Fibroblast of mammary gland (primary cell): ENCODE results near the gene ZSWIM3.
A peak's percentile ranks its signal among the peaks of the same experiment; 100 is the strongest.

Source experiments
- DNase-seq: peaks from one replicate; pipeline ENCODE4 v3.0.0-alpha.2; 2010; ENCODE audit warnings: low read depth
- H3K4me3 ChIP-seq: 2 replicates; pipeline ENCODE4 v1.5.1; 2011; ENCODE audit warnings: low read depth, mild to moderate bottlenecking, low read length, moderate library complexity; ENCODE audit not compliant: control insufficient read depth
- CTCF ChIP-seq: conservative IDR thresholded peaks from 2 replicates; pipeline ENCODE4 v1.5.1; 2011; ENCODE audit warnings: low read depth, low read length, inconsistent platforms; ENCODE audit not compliant: control insufficient read depth, insufficient read depth

Gene ZSWIM3

GRCh38 chr20:45882469-45883099, 25.2 kb downstream of the ZSWIM3 start:
- TF ChIP-seq CTCF = no peak
- no peak for DNase-seq

GRCh38 chr20:45883100-45883469, 25.7 kb downstream of the ZSWIM3 start:
- no peak for DNase-seq
- no peak overlapping the region for H3K4me3 ChIP-seq
- no peak for TF ChIP-seq CTCF

More at GRCh38 chr20:45882469-45883099, 25.2 kb downstream of the ZSWIM3 start:
- no peak overlapping the region for H3K4me3 ChIP-seq

GRCh38 chr20:45886590-45887345, 29.4 kb downstream of the ZSWIM3 start:
- no peak for DNase-seq
- no peak overlapping the region for H3K4me3 ChIP-seq
- no peak for TF ChIP-seq CTCF

- H3K4me3 ChIP-seq = no peak within 1 kb of the TSS
- TF ChIP-seq CTCF = no peak
- no peak for DNase-seq
Measured at GRCh38 chr20:45887346-45887715, 29.9 kb downstream of the ZSWIM3 start, which contains the start of gene SPATA25. Gene SPATA25, minus strand, starts transcription at chr20:45887622. Its CDS starts 32 bp downstream, at chr20:45887590.

- TF ChIP-seq CTCF = no peak
- DNase-seq = no peak
- no peak overlapping the region for H3K4me3 ChIP-seq
Measured at GRCh38 chr20:45888681-45889080, 31.3 kb downstream of the ZSWIM3 start.

GRCh38 chr20:45890077-45890984, 32.9 kb downstream of the ZSWIM3 start:
- peak; percentile 72 for TF ChIP-seq CTCF
- peak overlapping the region; percentile 73 for H3K4me3 ChIP-seq
- peak; percentile 82 for DNase-seq
